ENCODE data around the gene ALOX5.

DNA sequence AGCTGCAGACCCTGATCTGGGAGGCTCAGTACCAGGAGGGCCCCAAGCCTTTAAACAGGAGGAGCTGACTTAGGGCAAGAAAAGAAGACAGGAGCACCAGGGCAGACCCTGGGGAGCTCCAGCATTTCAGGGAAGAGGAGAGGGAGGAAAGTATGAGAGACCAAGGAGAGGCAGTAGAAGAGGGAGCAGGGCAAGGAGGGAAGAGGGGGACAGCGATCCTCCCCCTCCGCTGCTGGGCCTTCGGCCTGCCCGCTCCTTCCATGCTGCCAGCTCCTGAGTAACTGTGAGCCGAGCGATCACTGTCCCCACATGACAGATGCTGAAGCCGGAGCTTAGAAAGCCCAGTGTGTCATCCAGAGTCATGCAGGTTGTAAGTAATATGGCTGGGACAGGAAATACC, 65.9 kb downstream of the ALOX5 start:
- no peak for TF ChIP-seq CTCF (IDR thresholded peaks at IDR 0.05; ENCODE audit: low read length)
- TF ChIP-seq EZH2 (optimal IDR thresholded peaks at IDR 0.05; ENCODE audit: low read depth, low read length), result no peak
- no peak for TF ChIP-seq EZH2phosphoT487 (IDR thresholded peaks at IDR 0.05; ENCODE audit: low read length)
